ENCODE data around the gene TLL2.

TLL2 gene

DNA sequence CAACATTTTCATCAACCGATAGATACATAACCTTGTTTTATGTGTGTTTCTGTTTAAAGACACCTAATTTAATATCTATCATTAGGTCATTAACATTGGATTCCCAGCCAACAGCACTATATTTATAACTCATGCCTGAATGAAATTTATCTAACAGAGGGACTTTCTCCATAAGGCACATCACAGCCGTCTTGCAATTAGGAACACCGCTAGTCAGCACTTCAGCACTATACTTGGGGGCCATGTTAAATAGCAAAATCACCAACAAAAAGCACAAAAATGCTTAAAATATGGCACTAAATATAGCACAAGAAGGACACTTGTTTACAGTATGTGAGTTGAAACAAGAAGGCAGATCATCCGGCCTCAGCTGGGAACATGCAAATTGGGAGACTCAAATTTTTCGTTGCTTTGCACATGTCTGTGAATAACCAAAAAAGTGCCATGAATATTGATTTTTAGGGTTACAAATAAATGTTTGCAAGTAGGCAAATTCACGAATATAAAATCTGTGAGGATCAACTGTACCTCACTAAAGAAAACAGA is 51.0 kb downstream of the TLL2 start:
- DNase-seq = no peak

DNA sequence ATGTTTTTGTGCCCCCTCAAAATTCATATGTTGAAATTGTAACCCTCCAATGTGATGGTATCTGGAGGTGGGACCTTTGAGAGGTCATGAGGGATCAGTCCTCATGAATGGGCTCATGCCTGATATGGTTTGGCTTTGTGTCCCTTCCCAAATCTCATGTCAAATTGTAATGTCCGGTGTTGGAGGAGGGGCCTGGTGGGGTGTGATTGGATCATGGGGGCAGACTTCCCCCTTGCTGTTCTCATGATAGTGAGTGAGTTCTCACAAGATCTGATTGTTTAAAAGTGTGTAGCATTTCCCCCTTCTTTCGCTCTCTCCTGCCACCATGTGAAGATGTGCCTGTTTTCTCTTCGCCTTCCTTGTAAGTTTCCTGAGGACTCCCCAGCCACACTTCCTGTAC is 53.4 kb downstream of the TLL2 start:
- no peak for DNase-seq

DNA sequence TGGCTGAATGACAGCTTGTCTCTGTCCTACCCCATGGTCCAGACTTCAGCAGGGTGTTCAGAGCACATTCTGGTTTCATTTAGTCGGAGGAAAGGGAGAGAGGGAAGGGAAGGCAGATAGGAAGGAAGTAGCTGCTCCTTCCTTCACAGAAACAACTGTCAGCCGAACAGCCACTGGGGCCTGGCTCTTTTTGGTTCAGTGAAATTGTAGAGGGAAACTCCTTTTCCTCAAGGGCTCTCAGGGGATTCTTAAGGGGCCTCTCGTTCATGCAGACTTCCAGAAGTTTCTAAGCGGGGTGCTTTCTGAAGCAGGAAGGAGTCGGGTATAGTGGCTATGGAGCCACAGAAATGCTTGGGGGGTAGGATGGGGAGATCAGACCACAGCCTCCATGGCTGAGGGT is 56.4 kb downstream of the TLL2 start:
- DNase-seq = no peak

DNA sequence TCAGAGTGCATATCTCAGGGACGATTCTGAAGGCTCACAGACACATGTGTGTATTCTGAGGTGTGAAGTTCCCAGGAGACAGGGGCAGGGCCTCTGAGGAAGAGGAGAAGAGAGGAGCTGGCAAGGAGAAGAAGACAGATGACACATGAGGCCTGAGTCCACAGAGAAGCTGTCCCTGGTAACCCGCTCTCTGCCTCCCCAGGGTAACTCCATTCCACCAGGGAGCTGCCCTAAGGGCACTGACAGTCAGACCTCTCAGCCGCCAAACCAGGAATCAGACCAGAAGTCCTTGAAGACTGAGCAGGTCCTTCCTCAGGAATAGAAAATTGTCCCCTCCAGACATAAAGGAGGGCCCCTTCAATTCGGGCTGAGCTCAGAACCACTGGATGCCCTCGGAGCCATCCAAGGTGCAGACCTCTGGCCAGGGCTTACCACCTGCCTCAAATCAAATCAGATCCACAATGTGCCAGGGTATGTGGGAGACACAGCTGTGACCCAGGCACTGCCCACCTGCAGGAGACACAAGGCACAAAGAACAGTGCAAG is 57.4 kb downstream of the TLL2 start:
- DNase-seq = no peak

DNA sequence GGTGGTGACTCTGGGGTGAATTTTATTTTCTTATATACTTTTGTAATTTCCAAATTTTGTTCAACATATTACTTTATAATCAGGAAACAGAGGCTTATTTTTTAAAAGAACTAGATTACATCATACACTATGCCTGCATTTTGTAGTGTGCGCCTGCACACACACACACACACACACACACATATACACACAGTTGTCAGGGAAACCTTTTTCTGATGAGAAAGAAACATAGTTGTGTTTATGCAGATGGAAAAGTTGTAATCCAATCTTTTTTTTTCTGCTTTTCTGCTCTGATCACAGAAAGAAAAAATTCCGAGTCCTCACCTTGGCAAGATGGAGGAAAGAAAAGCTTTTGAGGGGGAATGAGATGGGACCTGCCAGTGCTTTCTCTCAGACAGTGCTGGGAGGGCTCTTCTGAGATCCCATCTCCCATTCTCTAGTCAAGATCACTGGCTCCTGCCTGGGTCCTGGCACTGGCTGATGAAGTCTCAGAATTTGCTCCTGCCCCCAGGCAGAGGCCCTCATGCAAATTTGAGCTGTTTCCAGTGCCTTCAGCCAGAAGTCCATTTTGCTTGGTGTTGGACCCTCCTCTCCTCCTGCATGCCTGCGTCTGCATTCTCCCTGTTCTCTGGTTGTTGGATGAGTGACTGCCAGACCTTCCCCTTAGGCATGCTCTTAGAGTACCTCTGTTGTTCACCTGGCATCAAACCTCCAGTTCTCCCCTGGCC is 59.7 kb downstream of the TLL2 start:
- no peak for DNase-seq

DNA sequence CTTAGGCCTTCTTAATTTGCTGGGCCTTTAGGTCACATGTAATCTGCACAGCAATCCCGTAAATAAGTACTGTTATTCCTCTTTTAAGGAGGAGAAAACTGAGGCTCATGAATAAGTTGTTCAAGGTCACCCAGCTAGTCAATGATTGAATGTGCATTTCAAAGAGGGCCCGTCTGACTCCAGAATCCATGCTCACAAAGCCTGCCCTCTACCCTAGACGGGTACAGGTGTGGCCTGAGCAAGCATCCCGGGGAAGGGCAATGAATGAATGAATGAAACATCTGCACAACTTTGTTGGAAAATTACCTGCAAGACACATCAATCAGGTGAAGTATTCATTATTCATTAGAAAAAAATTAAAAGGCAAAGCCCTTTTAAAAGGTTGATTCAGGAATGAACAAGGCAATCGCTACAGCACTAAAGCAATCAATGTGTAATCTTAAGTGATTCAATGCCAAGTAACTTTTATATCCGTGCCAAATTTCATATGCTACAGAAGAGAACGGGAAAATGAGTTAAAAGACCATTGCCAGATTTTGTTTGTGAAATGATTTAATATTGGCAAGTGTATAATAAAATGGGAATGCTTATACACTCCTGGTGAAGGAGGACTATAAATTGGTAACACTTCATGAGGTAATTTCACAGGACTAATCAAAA is 61.1 kb downstream of the TLL2 start:
- DNase-seq = no peak

DNA sequence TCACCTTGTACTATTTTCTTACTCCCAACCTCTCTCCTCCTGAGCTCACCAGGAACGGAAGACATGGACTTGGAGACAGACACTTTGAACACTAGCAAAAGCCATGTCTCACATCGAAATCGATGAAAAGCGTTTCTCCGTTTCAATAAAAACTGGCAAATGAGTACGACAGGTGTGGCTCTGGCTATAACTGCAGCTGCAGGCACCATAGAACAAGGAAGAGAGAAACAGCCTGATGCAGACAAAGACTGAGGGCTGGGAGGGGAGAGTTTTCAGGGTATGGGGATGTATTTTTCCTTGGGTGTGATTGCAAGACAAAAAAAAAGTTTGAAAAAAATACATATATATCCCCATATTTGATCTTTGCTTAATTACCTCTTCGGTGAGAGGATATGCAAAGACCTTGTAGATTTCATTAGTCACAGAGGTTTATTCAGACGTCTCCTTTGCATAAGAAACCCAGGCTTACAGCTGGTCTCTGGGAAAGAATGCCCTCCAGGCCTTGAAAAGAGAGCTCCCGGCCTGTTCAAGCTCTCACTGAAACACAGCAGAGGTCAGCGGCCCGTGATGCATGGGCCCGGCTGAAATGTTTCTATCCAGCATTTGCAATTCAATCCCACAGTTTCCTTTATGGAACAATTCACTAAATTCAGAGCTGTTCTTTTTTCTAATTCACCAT is 63.1 kb downstream of the TLL2 start:
- DNase-seq = no peak

DNA sequence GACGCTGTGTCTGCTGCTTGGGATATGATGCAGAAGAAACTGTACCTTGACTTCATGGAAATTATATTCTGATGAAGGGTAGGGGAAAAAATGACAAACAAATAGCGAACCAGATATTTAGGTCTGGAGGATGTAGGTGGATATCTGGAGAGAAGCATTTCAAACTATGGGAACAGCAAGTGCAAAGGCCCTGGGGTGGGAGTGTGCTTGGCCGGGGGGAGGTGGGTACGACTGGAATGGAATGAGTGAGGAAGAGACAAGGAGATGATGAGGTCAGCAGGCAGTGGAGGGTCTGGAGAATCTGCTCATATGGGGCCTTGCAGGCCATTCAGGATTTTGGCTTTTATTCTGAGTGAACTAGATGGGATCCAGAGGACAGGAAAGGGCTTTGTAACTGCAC is 65.2 kb downstream of the TLL2 start:
- no peak for DNase-seq

DNA sequence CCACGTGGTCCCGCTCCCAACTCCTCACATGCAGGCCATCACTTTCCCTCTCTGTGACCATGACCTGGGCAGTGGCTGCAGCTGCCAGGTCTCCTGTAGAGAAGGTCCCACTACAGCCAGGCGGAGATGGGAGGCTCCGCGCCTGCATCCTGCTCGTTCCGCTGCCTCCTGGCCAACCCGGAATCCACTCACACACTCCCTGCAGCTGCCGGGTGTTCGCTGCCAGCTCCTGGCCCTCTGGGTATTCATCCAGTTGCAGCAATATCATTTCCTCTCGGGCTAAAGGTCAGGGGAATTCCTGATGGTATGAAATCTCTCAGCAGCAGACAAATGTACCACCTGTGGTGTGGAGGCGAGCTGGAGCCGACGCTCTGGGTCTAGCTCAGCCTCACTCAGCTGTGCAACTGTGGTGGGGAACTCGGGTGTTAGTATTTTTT is 65.7 kb downstream of the TLL2 start:
- DNase-seq = no peak

DNA sequence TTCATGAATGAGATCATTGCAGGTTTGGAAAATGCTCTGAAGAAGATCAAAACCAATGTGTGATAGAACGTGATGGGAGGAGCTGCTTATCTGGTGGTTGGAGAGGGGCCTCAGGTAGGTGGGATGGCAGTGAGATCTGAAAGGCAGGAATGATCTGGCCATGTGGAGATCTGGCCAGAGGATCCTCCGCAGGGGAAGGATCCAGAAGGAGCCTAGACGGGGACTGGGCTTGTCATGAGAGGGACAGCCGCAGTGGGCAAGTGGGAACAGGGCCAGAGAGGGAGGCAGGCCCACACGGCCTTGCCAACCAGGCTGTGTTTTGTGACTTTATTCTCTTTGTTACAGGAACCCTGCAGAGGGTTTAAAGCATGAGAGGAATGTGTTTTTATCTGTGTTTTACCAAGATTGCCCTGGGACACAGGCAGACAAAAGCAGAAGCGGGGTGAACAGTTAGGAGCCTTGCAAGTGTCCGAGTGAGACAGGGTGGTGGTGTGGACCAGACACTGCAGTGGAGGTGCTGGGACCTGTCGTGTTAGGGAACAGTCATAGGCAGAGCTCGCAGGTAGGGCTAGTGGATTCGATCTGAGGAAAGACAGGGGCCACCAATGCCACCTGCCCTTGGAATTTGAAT is 66.6 kb downstream of the TLL2 start:
- no peak for DNase-seq

DNA sequence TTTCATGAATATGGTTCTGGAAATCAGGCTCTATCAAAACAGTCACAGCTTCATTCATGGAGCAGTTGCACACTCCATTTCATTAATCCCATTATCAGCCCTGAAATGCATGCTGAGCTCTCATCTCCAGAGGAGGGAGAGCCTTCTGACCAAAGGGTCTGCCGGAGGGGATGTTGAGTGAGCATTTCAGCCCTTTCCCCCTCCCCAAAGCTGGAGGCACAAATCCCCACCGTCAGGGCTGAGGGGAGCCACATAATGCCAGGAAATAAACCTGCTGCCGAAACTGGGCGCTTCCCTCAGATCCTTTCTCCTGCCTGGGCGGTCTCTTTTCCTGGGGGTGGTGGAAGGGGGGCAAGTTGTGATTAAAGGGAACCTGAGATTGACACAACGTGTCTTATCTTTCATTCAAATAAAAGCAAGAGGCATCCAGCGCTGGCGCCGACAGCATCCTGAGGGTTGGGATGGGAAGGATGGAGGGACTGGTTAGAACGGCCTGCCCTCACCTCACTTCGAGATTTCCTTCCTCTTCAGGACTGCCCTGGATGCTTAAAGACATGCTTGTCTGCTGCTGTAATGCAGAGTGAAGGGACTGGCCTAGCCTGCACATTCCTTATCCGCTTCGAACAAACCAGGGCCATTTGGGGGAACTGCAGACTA is 71.6 kb downstream of the TLL2 start:
- no peak for DNase-seq

DNA sequence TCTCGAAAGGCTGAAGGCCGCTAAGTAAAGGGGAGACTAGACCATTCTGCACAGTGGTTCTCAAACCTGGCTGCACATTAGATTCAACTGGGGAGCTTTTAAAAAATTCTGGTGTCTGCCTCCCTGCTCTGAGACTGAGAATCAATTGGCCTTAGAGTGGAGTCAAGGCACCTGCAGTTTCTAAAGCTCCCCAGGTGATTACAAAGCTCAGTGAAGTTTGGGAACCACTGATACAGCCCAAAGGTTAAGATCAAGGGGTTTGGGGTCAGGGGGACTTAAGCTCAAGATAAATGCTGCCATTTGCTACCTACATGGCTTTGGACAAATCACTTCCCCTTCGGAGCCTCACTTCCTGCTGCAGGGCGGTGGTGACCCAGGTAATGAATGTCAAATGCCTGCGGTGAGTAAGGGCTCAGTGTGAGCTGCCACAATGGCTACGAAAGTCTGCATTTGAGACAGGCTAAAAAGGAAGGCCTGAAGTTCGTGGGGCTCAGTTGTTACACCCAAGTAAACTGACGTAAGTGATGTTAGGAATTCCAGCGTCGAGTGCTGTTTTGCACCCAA is 72.3 kb downstream of the TLL2 start:
- DNase-seq = no peak

DNA sequence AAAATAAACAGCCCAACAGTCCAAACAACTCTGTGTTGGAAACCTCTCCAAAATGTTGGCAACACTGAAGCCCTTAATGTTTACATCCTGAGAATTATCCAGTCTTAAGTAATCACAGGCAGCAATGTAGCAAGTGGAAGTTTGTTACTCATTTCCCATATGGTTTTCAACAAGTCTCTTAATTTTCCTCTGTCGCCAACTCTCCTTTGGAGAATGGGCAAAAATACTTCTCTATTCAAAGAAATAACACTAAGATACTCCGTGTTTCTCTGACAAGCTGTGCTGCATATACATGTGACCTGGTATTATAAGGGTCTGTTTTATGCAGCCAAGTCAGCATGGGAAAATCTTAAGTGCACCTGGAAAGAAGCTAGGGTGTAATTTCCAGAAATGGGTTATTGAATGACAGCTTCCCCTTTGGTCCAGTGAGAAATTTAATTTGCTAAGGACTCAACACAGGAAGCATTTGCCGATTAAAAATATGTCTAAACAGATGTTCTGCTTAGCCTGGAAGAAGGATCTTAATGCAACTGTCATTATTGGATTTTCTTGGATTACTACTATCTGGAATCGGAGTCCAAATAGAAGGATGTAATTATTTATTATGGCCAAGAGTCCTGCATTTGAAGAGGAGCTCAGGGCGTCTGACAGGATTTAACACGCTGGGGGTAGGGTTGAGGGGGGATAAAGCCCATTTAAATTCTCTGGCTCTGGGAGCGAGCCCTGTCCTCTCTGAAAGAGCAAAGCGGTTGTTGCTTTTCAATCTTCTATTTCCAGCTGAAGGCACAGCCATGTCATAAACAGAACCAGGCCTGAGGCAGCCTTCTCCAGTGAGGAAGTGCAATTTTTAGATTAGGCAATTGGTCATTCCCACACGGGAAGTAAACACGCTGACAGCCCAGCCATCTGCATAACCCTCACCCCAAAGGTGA is 73.1 kb downstream of the TLL2 start:
- DNase-seq = no peak

DNA sequence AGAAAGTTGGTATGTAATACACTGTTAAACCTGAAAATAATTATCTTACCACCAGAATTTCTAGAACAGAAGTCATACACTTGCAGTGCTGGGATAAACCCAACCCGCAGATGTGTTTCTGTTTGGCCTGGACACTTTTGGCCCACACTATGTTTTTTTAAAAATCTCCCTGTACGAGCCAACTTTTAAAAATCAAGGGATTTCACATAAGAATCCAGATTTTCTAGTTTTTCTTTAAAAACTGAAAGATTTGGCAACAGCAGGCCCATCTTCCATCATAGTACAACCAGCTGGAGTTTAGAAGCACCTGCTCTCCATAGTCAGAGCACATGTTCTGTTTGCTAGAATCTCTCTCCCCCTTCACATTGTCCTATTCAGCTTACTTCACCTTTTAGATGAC is 74.0 kb downstream of the TLL2 start:
- DNase-seq = no peak

DNA sequence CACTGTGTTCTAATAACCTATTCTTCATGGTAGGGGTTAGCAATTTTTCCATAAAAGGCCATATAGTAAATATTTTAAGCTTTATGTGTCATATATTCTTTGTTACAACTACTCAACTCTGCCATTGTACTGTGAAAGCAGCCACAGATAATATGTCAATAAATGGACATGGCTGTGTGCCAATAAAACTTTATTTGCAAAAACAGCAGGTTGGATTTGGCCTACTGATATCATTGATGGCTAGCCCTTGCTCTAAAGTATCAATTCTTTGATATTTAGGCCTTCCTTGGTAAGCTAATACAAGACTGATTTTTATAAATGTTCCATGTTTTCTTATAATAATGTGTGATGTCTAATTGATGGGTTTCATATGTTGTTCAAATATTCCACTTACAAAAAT is 77.7 kb downstream of the TLL2 start:
- no peak for DNase-seq

DNA sequence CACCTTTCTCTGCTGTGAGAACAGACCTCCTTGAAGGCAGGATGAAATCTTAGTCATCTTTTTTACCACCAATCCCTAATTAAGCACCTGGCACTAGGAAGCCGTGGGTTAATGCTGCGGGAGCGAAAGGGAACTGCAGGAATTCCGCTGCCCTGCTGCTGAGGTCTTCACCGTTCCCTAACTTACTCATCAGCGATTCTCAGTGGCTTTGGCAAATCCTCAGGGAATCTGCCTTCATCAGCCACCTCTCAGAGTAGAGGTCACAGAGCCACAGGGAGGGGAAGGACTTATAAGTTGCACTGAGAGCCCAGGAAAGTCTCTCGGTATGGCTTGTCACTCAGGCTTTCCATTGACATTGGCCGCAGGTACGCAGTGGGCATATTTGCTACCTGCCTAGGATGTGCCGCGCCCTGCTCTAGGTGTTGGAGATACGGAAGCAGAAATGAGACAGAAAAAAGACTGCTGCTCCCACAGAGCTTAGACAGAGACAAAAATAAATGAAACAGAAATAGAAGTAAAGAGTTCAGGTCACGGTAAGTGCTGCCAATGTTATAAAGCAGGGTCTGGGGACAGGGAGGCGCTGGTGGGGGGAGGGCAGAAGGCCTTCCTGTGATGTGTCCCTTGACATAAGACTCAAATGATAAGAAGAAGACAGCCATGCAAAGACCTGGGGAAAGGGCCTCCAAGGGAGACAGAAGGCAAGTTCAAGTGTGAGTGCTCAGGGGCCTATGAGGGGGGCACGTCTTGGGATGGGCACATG is 82.3 kb downstream of the TLL2 start:
- no peak for DNase-seq

DNA sequence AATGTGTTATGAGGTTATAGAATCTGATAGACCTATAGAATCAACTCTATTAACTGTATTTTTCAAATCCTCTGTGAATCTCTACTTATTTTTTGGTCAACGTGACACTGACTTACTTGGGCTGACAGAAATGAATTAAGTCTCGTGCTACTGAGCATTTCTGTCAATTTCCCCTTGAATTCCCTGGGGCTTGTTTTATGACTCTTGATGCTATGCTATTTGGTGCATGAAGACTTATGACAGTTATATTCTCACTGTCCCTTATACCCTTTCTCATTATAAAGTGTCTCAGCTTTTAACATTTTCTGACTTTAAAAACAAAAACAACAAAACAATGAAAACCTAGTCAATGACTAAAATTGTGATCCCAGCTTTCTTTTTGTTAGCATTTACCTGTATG is 86.4 kb downstream of the TLL2 start:
- DNase-seq = no peak

DNA sequence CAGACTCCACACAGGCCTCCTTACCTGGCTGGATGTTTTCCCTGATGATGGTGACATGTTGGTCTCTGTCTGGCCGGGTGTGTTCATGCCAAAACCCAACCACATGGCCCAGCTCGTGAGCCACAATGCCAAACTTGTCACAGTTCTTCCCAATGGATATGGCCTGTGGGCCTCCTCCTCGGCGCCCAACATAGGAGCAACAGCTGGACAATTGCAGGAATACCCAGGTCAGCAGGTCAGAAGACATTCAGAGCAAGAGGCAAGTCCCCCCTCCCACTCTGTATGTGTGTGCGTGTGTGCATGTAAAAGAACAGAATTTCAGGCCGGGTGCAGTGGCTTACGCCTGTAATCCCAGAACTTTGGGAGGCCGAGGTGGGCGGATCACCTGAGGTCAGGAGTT is 91.2 kb downstream of the TLL2 start:
- DNase-seq = no peak

DNA sequence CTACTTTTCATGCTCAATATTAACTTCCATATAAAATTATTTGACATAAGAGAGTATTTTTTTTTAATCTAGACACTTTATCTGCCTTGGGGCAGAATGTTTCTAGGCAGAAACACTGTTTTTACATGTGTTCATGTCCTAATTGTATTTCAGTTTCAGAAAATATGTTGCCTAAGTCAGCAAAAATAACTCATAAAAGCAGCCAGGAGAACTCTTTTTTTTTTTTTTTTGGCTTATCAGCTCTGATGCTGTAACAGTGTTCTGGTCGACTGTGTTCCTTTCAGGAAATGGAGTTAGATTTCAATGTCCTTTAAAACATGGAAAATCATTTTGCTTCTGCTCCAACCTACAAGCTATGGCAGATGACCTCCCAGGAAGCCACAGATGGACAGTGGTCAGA is 91.7 kb downstream of the TLL2 start:
- DNase-seq = no peak

DNA sequence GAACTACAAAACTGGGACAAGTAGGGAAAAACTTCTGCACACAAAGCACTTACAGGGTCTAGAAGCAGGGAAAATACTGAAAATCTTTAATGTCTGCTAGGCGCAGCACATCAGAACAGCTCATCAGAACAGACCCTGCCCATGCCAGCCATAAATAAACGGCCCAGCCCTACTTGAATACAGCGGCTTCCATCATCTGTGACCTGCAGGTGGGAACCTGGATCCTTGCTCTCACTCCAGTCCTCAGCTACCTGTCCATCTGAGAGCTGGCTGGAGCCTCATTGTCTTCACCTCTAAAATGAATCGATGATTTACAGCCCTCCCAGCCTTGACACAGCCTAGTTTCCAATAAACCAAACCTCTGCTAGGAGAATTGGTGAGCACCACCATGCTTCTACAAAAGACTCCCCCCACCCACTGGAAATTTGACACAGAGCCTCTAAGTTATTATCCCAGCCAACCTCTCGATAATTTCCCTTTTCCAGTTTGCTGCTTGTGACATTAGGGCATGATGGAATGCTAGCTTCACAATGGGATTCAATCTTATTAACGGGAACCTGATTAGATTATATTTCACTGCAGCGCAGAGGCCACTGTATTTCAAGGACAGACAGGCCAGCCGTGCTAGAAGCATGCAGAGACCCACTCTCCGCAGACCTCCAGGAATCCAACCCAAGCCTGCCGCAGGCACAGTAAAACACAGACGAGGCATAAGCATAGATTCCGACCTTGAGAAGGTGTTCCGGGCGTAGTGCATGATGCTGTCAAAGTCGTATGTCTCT is 93.3 kb downstream of the TLL2 start:
- DNase-seq = no peak
